ENCODE results near the gene PDE8B. TPM values are rescaled to one million over a fixed set of nuclear protein-coding genes. Genes with fewer than 3 reads are reported as not detected.

PDE8B gene
- total RNA-seq, 1 experiment from 2014 or later: not detected

- DNase-seq (ENCODE audit: low read depth): peak; percentile 8
Observed at GRCh38 chr5:77230727-77231470, 20.4 kb downstream of the PDE8B start.

GRCh38 chr5:77231471-77232138, 21.1 kb downstream of the PDE8B start:
- no peak for DNase-seq (ENCODE audit: low read depth)

GRCh38 chr5:77232574-77233358, 22.3 kb downstream of the PDE8B start:
- no peak for DNase-seq (ENCODE audit: low read depth)

- DNase-seq (ENCODE audit: low read depth): no peak
Observed at GRCh38 chr5:77235846-77236721, 25.6 kb downstream of the PDE8B start.

- peak; percentile 13 for DNase-seq (ENCODE audit: low read depth)
Observed at GRCh38 chr5:77239126-77239741, 28.8 kb downstream of the PDE8B start.

- DNase-seq (ENCODE audit: low read depth): no peak
Observed at GRCh38 chr5:77241444-77241843, 31.0 kb downstream of the PDE8B start.

GRCh38 chr5:77249475-77249874, 39.0 kb downstream of the PDE8B start:
- no peak for DNase-seq (ENCODE audit: low read depth)

GRCh38 chr5:77250021-77250420, 39.5 kb downstream of the PDE8B start:
- DNase-seq (ENCODE audit: low read depth): no peak

- DNase-seq (ENCODE audit: low read depth): no peak
Observed at GRCh38 chr5:77251921-77252320, 41.4 kb downstream of the PDE8B start.

GRCh38 chr5:77255617-77256016, 45.1 kb downstream of the PDE8B start:
- DNase-seq (ENCODE audit: low read depth): no peak

GRCh38 chr5:77256406-77256805, 45.9 kb downstream of the PDE8B start:
- DNase-seq (ENCODE audit: low read depth): no peak

GRCh38 chr5:77258652-77259051, 48.2 kb downstream of the PDE8B start:
- DNase-seq (ENCODE audit: low read depth): no peak

- DNase-seq (ENCODE audit: low read depth): no peak
Observed at GRCh38 chr5:77259476-77259875, 49.0 kb downstream of the PDE8B start.

- no peak for DNase-seq (ENCODE audit: low read depth)
Observed at GRCh38 chr5:77262697-77263096, 52.2 kb downstream of the PDE8B start.

GRCh38 chr5:77266291-77266690, 55.8 kb downstream of the PDE8B start:
- DNase-seq (ENCODE audit: low read depth): peak; percentile 18

GRCh38 chr5:77267496-77267895, 57.0 kb downstream of the PDE8B start:
- DNase-seq (ENCODE audit: low read depth): no peak

- no peak for DNase-seq (ENCODE audit: low read depth)
Observed at GRCh38 chr5:77272206-77272605, 61.7 kb downstream of the PDE8B start.

- DNase-seq (ENCODE audit: low read depth): no peak
Observed at GRCh38 chr5:77277759-77278158, 67.3 kb downstream of the PDE8B start.

- no peak for DNase-seq (ENCODE audit: low read depth)
Observed at GRCh38 chr5:77280036-77280435, 69.6 kb downstream of the PDE8B start.

GRCh38 chr5:77281969-77282336, 71.5 kb downstream of the PDE8B start:
- no peak for DNase-seq (ENCODE audit: low read depth)

GRCh38 chr5:77282337-77283027, 72.0 kb downstream of the PDE8B start:
- peak; percentile 17 for DNase-seq (ENCODE audit: low read depth)
